Fibroblast of the aortic adventitia (primary cell): Measurements from ENCODE around the gene TCF3. TPM values are rescaled to one million over a fixed set of nuclear protein-coding genes. Genes with fewer than 3 reads are reported as not detected.

Experiments
- DNase-seq: peaks from one replicate; pipeline ENCODE4 v3.0.0-alpha.2; 2010; ENCODE audit warnings: low read depth
- H3K4me3 ChIP-seq: 2 replicates; pipeline ENCODE4 v1.5.1; 2011; ENCODE audit warnings: low read depth, mild to moderate bottlenecking, control low read depth, low read length, moderate library complexity
- total RNA-seq: library from RNA; depleted of rRNA; stranded (reverse); fragments of >200 nt; gene quantifications from 2 replicates; pipeline ENCODE4 v1.2.3, GENCODE V29; 2012; ENCODE audit warnings: low replicate concordance
- TF ChIP-seq, protein P1 (sequence below): IDR thresholded peaks from 2 replicates; pipeline ENCODE4 v1.5.1; 2011; ENCODE audit warnings: mild to moderate bottlenecking, low read length, control low read depth, inconsistent platforms; ENCODE audit not compliant: insufficient read depth

Gene TCF3
- total RNA-seq, 1 donor = 74.2 TPM

DNA sequence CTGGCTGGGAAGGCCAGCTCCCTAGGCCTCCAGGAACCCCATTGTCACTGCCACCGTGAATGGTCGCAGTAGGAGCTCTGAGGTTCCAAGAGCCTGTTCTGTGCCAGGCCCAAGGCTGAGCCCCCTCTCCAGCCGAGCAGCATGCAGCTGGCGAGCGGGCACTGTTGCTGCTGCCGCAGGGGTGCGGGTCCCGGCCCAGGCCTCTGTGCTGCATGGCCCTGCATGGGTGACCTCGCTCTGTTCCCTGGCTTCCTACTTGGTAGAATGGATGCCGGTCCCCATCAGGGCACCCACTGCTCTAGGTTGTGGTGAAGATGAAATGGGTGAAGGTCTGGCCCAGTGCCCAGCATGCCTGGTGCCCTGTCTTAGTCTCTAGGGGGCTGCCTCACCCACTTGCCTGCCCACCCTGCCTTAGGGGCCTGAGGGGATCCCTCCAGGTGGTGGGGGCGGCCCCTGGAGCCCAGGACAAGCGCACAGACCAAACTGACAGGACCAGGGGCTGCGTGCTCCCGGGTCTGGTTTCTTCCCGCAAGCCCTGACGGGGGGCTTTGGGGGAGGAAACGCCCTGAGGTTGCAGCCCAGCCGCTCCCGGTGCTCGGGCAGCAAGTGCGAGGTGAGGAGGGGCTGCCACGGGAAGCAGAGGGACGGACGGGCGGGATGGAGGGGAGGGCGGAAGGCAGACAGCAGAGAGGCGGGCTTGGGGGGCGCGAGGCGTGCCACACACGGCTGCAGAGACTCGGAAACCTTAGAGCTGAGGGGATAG, 38.4 kb downstream of the TCF3 start:
- H3K4me3 ChIP-seq = no peak overlapping the region
- no peak for DNase-seq
- TF ChIP-seq, protein P1, sequence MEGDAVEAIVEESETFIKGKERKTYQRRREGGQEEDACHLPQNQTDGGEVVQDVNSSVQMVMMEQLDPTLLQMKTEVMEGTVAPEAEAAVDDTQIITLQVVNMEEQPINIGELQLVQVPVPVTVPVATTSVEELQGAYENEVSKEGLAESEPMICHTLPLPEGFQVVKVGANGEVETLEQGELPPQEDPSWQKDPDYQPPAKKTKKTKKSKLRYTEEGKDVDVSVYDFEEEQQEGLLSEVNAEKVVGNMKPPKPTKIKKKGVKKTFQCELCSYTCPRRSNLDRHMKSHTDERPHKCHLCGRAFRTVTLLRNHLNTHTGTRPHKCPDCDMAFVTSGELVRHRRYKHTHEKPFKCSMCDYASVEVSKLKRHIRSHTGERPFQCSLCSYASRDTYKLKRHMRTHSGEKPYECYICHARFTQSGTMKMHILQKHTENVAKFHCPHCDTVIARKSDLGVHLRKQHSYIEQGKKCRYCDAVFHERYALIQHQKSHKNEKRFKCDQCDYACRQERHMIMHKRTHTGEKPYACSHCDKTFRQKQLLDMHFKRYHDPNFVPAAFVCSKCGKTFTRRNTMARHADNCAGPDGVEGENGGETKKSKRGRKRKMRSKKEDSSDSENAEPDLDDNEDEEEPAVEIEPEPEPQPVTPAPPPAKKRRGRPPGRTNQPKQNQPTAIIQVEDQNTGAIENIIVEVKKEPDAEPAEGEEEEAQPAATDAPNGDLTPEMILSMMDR = no peak

DNA sequence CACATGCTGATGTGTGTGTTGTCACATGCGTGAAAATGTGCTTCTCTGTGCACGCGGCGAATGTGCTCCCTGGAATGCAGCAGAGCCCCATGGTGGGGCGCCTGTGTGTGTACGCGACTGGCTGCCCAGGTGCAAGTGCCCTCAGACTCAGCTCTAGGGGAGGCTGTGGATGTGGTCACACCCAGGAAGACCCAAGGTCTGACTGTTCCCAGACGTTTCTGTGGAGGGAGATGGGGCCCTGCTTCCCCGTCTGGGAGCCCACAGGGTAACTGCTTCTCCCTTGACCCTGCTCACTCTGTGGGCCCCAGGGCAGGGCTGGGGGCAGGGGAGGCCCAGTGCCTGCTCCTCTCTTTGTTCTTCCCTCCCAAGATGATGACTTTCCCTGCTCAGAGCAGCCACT, 39.3 kb downstream of the TCF3 start:
- no peak overlapping the region for H3K4me3 ChIP-seq
- TF ChIP-seq, protein P1 = no peak
- DNase-seq = no peak

DNA sequence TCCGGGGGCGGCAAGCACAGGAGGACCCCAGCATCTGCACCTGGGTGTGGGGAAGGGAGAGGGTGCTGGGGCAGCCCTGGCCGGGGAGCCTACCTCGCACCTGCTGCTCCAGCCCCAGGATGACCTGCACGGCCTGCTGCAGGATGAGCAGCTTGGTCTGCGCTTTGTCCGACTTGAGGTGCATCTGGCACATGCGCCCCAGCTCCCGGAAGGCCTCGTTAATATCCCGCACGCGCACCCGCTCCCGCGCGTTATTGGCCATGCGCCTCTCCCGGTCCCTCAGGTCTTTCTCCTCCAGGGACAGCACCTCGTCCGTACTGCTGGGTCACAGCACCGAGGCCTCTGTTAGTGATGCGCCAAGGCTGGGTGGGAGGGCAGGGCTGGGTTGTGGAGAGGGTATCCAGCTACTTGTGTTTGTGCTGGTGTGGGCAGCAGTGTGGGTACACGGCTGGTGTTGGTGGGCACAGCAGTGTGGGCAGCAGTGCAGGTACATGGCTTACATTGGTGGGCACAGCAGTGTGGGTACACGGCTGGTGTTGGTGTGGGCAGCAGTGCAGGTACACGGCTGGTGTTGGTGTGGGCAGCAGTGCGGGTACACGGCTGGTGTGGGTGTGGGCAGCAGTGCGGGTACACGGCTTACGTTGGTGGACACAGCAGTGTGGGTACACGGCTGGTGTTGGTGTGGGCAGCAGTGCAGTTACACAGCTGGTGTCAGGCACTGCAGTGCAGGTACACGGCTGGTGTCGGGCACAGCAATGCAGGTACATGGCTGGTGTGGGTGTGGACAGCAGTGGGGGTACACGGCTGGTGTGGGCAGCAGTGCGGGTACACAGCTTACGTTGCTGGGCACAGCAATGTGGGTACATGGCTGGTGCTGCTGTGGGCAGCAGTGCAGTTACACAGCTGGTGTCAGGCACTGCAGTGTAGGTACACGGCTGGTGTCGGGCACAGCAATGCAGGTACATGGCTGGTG, 40.0 kb downstream of the TCF3 start:
- H3K4me3 ChIP-seq = no peak overlapping the region
- TF ChIP-seq, protein P1 = no peak
- DNase-seq = no peak

DNA sequence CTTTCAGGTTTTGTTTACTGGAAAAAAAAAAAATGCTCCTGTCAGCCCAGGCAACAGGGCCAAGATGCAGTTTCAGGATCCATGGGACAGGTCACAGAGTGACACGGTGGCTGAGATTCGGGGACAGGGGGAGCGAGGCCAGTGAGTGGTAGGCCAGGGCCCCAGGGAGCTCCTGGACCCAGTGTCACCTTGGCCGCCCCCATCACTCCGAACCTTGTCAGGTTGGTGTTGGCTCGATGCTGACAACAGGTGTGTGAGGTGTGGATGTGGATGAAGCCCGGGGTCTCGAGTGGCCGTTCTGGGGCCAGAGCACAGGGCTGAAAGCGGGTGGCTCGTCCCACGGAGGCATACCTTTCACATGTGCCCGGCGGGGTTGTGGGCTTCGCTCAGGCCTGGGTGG, 41.1 kb downstream of the TCF3 start:
- no peak overlapping the region for H3K4me3 ChIP-seq
- DNase-seq = no peak
- TF ChIP-seq, protein P1 = no peak

DNA sequence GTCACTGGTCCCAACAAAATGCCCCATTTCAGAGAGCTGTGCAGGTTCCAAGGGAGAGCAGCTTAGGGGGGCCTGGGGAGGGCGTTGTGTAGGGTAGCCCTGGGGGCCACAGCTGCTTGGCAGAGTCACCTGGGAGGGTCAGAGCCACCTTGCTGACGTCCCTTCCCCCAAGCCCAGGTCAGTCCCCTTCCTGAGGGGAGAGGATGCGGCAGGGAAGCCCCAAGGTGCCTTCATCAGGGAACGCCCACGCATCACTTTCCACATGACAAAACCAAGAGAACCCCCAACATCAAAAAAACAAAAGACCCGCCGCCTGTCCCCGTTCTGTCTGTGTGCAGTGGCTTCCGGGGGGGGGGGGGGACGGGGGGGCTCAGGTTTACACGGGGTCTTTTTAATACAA, 41.8 kb downstream of the TCF3 start:
- TF ChIP-seq, protein P1 = no peak
- no peak for DNase-seq
- no peak overlapping the region for H3K4me3 ChIP-seq

DNA sequence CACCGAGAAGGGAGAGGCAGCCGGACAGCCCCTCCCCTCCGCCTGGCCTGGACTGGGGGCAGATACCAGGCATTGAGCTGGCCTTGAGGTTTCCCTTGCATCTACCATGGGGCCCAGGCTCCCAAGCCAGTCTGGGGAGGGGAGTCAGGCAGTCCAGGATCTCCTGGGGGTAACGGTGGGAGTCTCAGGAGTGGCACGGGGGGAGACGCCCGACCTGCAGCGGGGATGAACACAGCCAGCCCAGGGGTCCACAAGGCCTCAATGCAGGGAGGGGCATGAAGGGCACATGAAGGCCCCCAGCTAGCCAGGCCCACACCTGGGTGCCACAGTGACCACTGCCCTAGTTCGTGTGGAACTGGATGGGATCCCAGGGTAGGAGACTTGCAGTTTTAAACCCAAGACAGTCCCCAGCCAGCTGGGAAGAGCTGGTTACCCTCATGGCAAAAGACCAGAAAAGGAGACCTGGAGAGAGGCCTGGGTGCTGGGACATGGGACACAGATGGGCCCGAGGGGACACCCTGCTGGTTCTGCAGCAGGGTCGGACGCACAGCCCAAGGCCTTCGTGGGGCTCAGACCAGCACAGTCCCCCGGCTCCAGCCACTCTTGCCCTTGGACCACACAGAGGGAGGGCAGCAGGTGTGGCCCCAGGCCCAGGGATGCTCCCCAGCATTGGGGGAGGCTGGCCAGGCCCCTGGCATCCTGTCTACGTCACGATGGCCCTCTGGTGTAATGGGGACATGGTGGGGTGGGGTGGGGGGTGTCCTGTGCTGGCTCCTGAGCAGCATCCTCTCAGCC, 42.5 kb downstream of the TCF3 start:
- TF ChIP-seq, protein P1 = no peak
- H3K4me3 ChIP-seq = no peak overlapping the region
- no peak for DNase-seq
